Sigmoid colon (tissue), 4 donors: Measurements from ENCODE around the gene NAALADL2.

Source experiments
- CTCF ChIP-seq, 4 experiments: fragments of 450-650 bp in 3 of 4; fragments of 200-600 bp in 1 of 4; IDR thresholded peaks; one replicate each; pipeline ENCODE4 v1.5.1; 2016 to 2019; ENCODE audit warnings: antibody characterized with exemption in 4 of 4, mild to moderate bottlenecking in 3 of 4, moderate library complexity in 2 of 4
- POLR2A ChIP-seq, 2 donors: fragments of 450-650 bp; IDR thresholded peaks; one replicate each; pipeline ENCODE4 v1.6.1; 2016; ENCODE audit warnings: antibody characterized with exemption in 2 of 2, mild to moderate bottlenecking in 2 of 2, moderate library complexity in 2 of 2
- POLR2AphosphoS5 ChIP-seq, 4 donors: sonication (generic); formaldehyde crosslinking; IDR thresholded peaks; one replicate each; pipeline ENCODE4 v1.6.1; 2017; ENCODE audit warnings: antibody characterized with exemption in 4 of 4

DNA sequence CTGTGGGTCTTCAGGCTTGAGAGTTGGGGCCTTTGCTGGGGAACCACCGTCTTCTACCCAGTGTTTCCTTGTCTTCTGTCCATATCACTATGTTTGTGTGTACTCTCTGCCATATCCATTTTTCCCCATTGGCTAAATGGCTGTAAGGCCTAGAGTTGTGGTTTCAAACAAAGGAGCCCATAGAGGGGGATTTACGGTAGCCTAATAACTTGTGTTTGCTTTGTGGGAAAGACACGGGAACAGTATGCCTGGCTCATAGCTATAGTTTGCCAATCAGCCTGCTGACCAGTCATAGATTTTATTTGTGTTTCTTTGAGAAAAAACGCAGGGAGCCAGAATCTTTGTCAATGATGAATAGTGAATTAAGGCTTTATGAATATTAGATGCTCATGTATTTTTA, 554.8 kb downstream of the NAALADL2 start:
- no peak for TF ChIP-seq POLR2A (IDR thresholded peaks at IDR 0.05)
- TF ChIP-seq CTCF (IDR thresholded peaks at IDR 0.05), result no peak
- TF ChIP-seq POLR2AphosphoS5 (IDR thresholded peaks at IDR 0.05), result no peak
